ENCODE measurements around the gene RIMBP2. TPM values are rescaled to one million over a fixed set of nuclear protein-coding genes. Genes with fewer than 3 reads are reported as not detected.
"Not testable (repeated sequence)": the region's sequence is repeated elsewhere in the genome, so short reads cannot be mapped to it uniquely, and the experiment has no call there.

Gene RIMBP2
- total RNA-seq, 1 donor from 2014 or later = not detected

DNA sequence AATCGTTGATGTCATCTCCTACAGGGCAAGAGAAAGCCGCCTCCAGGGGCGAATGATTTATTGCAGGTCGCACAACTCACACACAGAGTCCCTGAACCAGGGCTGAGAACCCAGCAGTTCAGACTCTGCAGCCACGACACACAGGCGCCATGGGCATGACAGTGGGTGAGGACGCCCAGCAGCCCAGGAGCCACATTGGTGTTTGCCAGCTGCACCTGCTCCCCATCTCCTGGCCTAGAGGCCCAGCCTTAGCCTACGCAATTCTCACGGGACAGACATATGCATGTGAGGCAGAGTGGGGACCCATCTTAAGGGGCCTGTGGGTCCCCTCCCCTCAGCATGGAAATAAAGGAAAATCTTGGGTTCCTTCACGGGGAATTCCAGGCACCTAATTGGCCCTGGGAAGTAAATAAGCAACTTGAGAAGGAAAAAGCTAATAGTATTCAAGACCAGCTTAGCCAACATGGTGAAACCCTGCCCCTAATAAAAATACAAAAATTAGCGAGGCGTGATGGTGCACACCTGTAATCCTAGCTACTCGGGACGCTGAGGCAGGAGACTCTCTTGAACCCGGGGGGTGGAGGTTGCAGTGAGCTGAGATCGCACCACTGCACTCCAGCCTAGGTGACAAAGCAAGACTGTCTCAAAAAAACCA, 69.3 kb downstream of the RIMBP2 start:
- intact Hi-C loops (cut with micrococcal nuclease) = no loop called here
- H3K4me3 Mint-ChIP-seq = no peak overlapping the region
- no peaks in the 10 kb centered on the region for H3K9me3 Mint-ChIP-seq
- no peaks in the 10 kb centered on the region for H3K4me1 Mint-ChIP-seq (ENCODE audit: low read depth)
- H3K27me3 Mint-ChIP-seq (ENCODE audit: insufficient read depth) = no peaks in the 10 kb centered on the region
- H3K36me3 Mint-ChIP-seq (ENCODE audit: low read depth) = no peaks in the 10 kb centered on the region
- DNase-seq (ENCODE audit: low spot score) = no peak
- H3K27ac Mint-ChIP-seq = no peak overlapping the region

- intact Hi-C loops (cut with micrococcal nuclease); DNase-seq (ENCODE audit: low spot score); H3K4me1 Mint-ChIP-seq (ENCODE audit: low read depth); H3K4me3 Mint-ChIP-seq; H3K27ac Mint-ChIP-seq; H3K36me3 Mint-ChIP-seq (ENCODE audit: low read depth); H3K27me3 Mint-ChIP-seq (ENCODE audit: insufficient read depth); H3K9me3 Mint-ChIP-seq: not testable (repeated sequence)
Observed at GRCh38 chr12:130646191-130646590, 69.9 kb downstream of the RIMBP2 start.

GRCh38 chr12:130645751-130646150, 70.3 kb downstream of the RIMBP2 start:
- H3K36me3 Mint-ChIP-seq (ENCODE audit: low read depth) = no peaks in the 10 kb centered on the region
- DNase-seq (ENCODE audit: low spot score) = no peak
- H3K4me1 Mint-ChIP-seq (ENCODE audit: low read depth) = no peaks in the 10 kb centered on the region
- no peak overlapping the region for H3K4me3 Mint-ChIP-seq
- H3K27ac Mint-ChIP-seq = no peak overlapping the region
- H3K9me3 Mint-ChIP-seq = no peaks in the 10 kb centered on the region
- H3K27me3 Mint-ChIP-seq (ENCODE audit: insufficient read depth) = no peaks in the 10 kb centered on the region
- intact Hi-C loops (cut with micrococcal nuclease) = no loop called here

DNA sequence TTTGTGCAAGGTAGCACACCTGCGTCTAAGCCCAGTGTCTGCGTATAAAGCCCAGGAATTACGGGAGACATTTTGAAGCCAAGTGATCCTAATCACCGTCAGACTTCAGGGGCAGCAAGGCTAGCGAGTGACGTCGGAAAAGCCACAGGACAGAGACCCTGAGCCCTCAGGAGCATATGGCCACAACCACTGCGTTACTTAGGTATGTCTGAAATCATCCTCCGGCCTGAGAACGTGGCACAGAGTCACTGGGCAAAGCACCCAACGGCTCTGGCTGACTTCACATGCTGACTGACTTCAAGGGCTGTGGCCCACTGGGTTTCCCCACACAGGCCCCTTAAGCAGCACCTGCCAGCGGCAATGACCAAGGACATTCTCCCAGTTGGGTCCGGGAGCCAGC, 71.5 kb downstream of the RIMBP2 start:
- Mint-ChIP-seq H3K27ac (no peak overlapping the region), H3K36me3 (ENCODE audit: low read depth) (no peaks in the 10 kb centered on the region), H3K4me1 (ENCODE audit: low read depth) (no peaks in the 10 kb centered on the region), H3K4me3 (no peak overlapping the region), H3K9me3 (no peaks in the 10 kb centered on the region), H3K27me3 (ENCODE audit: insufficient read depth) (no peaks in the 10 kb centered on the region)
- no peak for DNase-seq (ENCODE audit: low spot score)
- intact Hi-C loops (cut with micrococcal nuclease) = no loop called here

DNA sequence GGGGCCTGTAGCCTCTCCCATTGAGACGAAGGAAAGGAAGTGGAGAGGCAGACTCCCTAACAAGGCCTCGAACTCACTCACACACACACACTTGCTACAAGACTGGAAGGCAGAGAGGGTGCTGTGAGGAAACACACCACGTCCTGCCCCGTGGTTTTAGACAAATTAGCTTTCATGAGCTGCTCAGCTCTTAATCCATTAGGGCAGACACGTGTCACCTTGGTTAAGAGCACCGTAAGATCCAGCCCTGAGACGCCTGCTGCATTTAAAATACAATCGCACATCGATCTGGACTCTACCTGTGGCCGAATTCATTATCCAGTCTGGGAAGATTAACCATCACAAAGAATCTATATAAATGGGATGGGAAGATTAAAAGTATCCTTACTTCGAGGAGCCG, 72.0 kb downstream of the RIMBP2 start:
- H3K27ac Mint-ChIP-seq = no peak overlapping the region
- intact Hi-C loops (cut with micrococcal nuclease) = no loop called here
- H3K27me3 Mint-ChIP-seq (ENCODE audit: insufficient read depth) = no peaks in the 10 kb centered on the region
- H3K4me1 Mint-ChIP-seq (ENCODE audit: low read depth) = no peaks in the 10 kb centered on the region
- no peak overlapping the region for H3K4me3 Mint-ChIP-seq
- no peaks in the 10 kb centered on the region for H3K9me3 Mint-ChIP-seq
- DNase-seq (ENCODE audit: low spot score) = no peak
- H3K36me3 Mint-ChIP-seq (ENCODE audit: low read depth) = no peaks in the 10 kb centered on the region

DNA sequence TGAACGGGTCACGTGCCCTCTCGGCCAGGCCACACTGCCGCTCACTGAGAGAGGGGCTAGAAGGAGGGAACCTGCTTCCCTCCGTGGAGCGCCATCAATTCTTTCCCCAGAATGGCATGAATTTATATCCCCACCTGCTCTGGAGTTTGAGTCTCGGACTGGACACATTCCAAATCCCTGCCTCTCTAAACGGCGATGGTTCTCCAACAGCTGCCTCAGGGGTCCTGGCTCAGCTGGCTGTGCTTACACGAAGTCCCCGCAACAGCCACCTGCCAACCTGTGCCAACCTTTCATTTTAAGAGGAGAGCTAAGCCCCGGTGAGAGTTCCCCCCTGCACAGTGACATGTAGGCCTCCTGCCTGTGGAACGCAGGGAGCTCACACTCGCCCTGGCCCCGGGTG, 73.2 kb downstream of the RIMBP2 start:
- H3K4me3 Mint-ChIP-seq = no peak overlapping the region
- H3K36me3 Mint-ChIP-seq (ENCODE audit: low read depth) = no peaks in the 10 kb centered on the region
- intact Hi-C loops (cut with micrococcal nuclease) = no loop called here
- H3K4me1 Mint-ChIP-seq (ENCODE audit: low read depth) = no peaks in the 10 kb centered on the region
- H3K27ac Mint-ChIP-seq = no peak overlapping the region
- no peaks in the 10 kb centered on the region for H3K27me3 Mint-ChIP-seq (ENCODE audit: insufficient read depth)
- DNase-seq (ENCODE audit: low spot score) = no peak
- H3K9me3 Mint-ChIP-seq = no peaks in the 10 kb centered on the region

DNA sequence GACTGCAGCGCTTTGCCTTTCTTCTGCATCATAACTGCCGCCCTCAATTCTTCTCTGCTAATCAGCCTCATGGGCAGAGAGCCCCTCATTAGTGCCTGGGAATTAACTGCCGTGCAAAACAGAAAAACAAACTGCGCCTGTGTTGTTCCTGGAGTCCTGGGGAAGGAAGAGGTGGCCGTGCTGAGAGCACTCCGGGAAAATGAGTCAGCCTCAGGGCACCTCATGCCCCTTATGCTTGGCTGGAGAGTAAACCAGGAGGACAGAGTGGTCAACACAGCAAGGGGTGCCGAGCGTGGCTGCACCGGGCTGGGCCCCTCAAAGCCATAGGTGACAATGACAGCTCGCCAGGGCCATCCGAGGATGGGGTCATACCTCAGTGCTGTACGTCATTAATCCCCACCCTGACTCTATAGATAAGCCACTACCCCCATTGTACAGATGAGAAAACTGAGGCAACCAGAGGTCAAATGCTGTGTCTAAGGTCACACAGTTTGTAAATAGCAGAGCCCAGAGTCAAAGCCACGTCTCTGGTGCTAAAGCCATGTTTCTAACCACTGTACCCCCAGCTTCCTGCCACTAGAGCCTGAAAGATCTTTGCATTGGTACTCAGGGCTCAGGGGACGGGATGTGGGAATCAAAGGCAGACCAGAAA, 74.4 kb downstream of the RIMBP2 start:
- no peaks in the 10 kb centered on the region for H3K36me3 Mint-ChIP-seq (ENCODE audit: low read depth)
- no peak for DNase-seq (ENCODE audit: low spot score)
- no peaks in the 10 kb centered on the region for H3K4me1 Mint-ChIP-seq (ENCODE audit: low read depth)
- no peaks in the 10 kb centered on the region for H3K27me3 Mint-ChIP-seq (ENCODE audit: insufficient read depth)
- H3K9me3 Mint-ChIP-seq = no peaks in the 10 kb centered on the region
- intact Hi-C loops (cut with micrococcal nuclease) = no loop called here
- H3K4me3 Mint-ChIP-seq = no peak overlapping the region
- no peak overlapping the region for H3K27ac Mint-ChIP-seq

GRCh38 chr12:130640901-130641300, 75.2 kb downstream of the RIMBP2 start:
- no peaks in the 10 kb centered on the region for H3K9me3 Mint-ChIP-seq
- no peak for DNase-seq (ENCODE audit: low spot score)
- H3K27ac Mint-ChIP-seq = no peak overlapping the region
- intact Hi-C loops (cut with micrococcal nuclease) = no loop called here
- no peaks in the 10 kb centered on the region for H3K36me3 Mint-ChIP-seq (ENCODE audit: low read depth)
- no peaks in the 10 kb centered on the region for H3K4me1 Mint-ChIP-seq (ENCODE audit: low read depth)
- no peaks in the 10 kb centered on the region for H3K27me3 Mint-ChIP-seq (ENCODE audit: insufficient read depth)
- no peak overlapping the region for H3K4me3 Mint-ChIP-seq

DNA sequence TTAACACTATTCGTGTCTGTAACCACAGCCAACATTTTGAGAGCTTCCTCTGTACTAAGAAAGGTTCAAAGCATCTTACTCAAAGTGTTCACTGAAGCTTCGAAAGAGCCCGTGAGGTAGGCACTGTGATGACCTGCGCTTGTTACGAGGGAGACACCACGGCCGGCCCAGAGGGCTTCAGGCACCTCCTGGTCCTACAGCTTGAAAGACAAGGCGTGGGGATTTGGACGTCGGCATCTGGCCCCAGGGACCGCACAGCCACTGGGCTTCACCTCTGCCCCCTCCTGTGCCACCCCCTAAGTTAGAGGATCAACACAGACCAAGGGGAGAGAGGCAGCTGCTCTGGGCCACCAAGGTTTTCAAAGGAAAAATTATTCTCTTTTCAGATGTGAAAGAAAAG, 75.6 kb downstream of the RIMBP2 start:
- Mint-ChIP-seq H3K9me3 (no peaks in the 10 kb centered on the region), H3K4me1 (ENCODE audit: low read depth) (no peaks in the 10 kb centered on the region), H3K4me3 (no peak overlapping the region), H3K36me3 (ENCODE audit: low read depth) (no peaks in the 10 kb centered on the region), H3K27me3 (ENCODE audit: insufficient read depth) (no peaks in the 10 kb centered on the region), H3K27ac (no peak overlapping the region)
- intact Hi-C loops (cut with micrococcal nuclease) = no loop called here
- no peak for DNase-seq (ENCODE audit: low spot score)

DNA sequence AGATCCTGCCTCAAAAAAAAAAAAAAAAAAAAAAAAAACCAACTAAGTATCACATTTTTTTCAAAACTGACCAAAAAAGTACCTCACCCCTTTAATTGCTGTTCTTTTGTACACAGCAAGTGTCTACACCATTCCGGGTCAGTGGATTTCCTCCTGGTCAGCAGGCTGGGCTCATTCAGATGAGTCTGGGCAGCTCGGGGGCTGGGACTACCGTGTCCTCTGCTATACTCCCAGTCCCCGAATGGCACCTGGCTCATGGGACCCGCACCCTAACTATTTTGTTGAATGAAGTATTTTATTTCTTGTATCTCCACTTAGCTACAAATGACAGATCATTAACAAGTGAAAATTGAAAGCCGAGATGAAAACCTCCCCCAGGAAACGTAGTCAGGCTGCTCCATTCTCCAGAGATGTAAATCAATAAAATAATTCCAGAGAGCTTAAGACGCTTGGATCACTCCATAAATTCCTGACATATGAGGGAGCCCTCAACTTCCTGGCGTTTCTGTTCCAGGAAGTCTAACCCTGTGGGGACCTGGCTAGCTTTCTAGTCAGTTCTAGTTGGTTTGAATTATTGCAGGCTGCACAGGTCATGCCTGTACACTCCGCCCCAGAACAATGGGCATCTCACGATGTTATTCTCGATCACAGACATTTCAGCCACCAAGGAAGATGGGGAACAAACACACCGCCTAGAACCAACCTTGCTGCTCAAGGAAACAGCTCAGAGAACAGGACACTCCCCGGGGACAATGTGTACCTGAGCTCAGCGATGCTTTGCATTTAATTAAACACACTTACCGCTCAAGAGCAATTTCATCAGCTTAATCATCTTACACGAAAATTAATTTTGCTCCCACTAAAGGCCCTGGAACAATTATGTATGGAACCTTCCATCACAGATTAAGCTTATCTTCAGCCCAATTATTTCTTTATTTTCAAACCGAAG, 76.3 kb downstream of the RIMBP2 start:
- intact Hi-C loops (cut with micrococcal nuclease) = no loop called here
- Mint-ChIP-seq H3K4me1 (ENCODE audit: low read depth) (no peaks in the 10 kb centered on the region), H3K27ac (no peak overlapping the region), H3K36me3 (ENCODE audit: low read depth) (no peaks in the 10 kb centered on the region), H3K4me3 (no peak overlapping the region), H3K9me3 (no peaks in the 10 kb centered on the region), H3K27me3 (ENCODE audit: insufficient read depth) (no peaks in the 10 kb centered on the region)
- DNase-seq (ENCODE audit: low spot score) = no peak

GRCh38 chr12:130636370-130636769, 79.7 kb downstream of the RIMBP2 start:
- H3K4me1 Mint-ChIP-seq (ENCODE audit: low read depth) = no peaks in the 10 kb centered on the region
- no peaks in the 10 kb centered on the region for H3K9me3 Mint-ChIP-seq
- no peak overlapping the region for H3K27ac Mint-ChIP-seq
- no peak for DNase-seq (ENCODE audit: low spot score)
- H3K27me3 Mint-ChIP-seq (ENCODE audit: insufficient read depth) = no peaks in the 10 kb centered on the region
- H3K36me3 Mint-ChIP-seq (ENCODE audit: low read depth) = no peaks in the 10 kb centered on the region
- intact Hi-C loops (cut with micrococcal nuclease) = no loop called here
- H3K4me3 Mint-ChIP-seq = no peak overlapping the region

GRCh38 chr12:130634866-130635265, 81.2 kb downstream of the RIMBP2 start:
- Mint-ChIP-seq H3K4me3 (no peak overlapping the region), H3K27ac (no peak overlapping the region), H3K9me3 (no peaks in the 10 kb centered on the region), H3K4me1 (ENCODE audit: low read depth) (no peaks in the 10 kb centered on the region), H3K27me3 (ENCODE audit: insufficient read depth) (no peaks in the 10 kb centered on the region), H3K36me3 (ENCODE audit: low read depth) (no peaks in the 10 kb centered on the region)
- no peak for DNase-seq (ENCODE audit: low spot score)
- intact Hi-C loops (cut with micrococcal nuclease) = no loop called here

- no peak overlapping the region for H3K4me3 Mint-ChIP-seq
- H3K27ac Mint-ChIP-seq = no peak overlapping the region
- intact Hi-C loops (cut with micrococcal nuclease) = no loop called here
- H3K27me3 Mint-ChIP-seq (ENCODE audit: insufficient read depth) = peaks cover 2% of the 10 kb centered on the region
- no peaks in the 10 kb centered on the region for H3K9me3 Mint-ChIP-seq
- no peaks in the 10 kb centered on the region for H3K36me3 Mint-ChIP-seq (ENCODE audit: low read depth)
- no peak for DNase-seq (ENCODE audit: low spot score)
- no peaks in the 10 kb centered on the region for H3K4me1 Mint-ChIP-seq (ENCODE audit: low read depth)
Observed at GRCh38 chr12:130633771-130634170, 82.3 kb downstream of the RIMBP2 start.

All from activated T-helper 1 cell treated with anti-CD3 and anti-CD28 coated beads, Interleukin-12 subunit alpha, Interleukin-12 subunit beta, Interleukin-2, Interleukin-4 antibody, amounts not matched to agents 30 ng/mL and 10 ng/mL and 1 ng/mL, durations not matched to agents 14 hours and 24 hours and 36 hours (primary cell).